Measurements from ENCODE around the gene SLC9A3.

GRCh38 chr5:516980-517379 is 7.3 kb downstream of the SLC9A3 start:
- TF ChIP-seq CTCF (IDR thresholded peaks at IDR 0.05; ENCODE audit: borderline replicate concordance, extremely low read depth, low read length, poor library complexity, severe bottlenecking) (no peak), EZH2 (IDR thresholded peaks at IDR 0.05; ENCODE audit: borderline replicate concordance, low read depth, low read length, severe bottlenecking) (no peak)

Data from DND-41 (cell line).